HG02571 (cell line): Measurements from ENCODE around the gene PRRT2.
"Not testable (repeated sequence)": the region's sequence is repeated elsewhere in the genome, so short reads cannot be mapped to it uniquely, and the experiment has no call there.

Experiments
- ATAC-seq: cut with Tn5 transposase; IDR thresholded peaks from one replicate; pipeline ENCODE4 v1.9.1; 2021; ENCODE audit warnings: mild to moderate bottlenecking, moderate library complexity; ENCODE audit not compliant: unreplicated experiment

Gene PRRT2

GRCh38 chr16:29790949-29791844 lies 20.8 kb upstream of the PRRT2 start:
- peak; percentile 28 for ATAC-seq

DNA sequence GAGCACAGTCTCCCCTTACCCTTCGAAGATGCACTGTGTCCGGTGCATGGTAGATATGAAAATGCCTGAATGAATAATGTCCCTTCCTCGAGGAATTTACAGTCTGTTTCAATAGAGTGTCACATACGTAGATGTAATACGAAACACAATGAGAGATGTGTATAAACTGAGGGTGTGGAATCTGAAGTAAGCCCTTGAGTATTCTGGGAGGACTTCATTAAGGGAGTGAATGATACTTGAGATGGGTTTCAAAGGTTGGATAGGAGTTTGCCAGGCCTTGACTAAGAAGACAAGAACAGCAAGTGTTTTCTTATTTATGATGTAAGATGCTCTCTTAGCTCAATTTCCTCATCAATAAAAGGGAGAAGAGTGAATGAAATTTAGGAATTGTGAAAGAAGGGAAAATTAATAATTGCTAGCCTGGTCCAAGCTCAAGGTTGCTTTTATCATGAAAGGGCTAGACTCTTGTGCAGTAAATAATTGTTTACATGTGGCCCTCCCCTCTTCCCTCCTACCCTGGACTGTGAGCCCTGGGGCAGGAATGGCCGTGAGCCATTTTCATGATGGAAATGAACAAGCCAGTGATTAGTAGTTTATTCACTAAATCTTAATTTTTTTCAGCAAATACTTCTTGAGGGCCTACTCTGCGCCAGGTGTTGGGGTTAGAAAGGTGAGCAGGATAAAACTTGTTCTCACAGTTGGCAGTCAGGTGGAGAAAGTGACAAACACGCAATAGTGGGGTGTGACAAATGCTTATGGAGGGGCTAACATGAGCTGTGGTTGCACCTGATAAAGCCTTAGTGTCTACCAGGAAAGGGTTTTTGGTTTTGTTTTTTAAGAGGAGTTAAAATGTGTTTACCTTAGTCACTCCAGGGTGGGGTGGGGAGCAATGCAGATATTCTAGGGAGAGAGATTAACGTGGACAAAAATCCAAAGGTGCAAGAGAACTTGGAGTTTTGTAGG lies 19.9 kb upstream of the PRRT2 start:
- no peak for ATAC-seq

DNA sequence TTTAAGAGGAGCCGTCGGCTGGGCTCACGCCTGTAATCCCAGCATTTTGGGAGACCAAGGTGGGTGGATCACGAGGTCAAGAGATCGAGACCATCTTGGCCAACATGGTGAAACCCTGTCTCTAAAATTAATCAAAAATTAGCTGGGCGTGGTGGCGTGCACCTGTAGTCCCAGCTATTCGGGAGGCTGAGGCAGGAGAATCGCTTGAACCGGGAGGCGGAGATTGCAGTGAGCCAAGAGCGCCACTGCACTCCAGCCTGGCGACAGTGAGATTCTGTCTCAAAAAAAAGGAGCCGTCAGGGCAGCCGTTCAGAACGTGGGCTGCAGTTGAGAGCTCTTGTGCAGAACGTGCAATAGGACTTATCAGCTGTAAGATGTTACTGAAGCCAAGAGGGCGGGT lies 18.8 kb upstream of the PRRT2 start:
- ATAC-seq: not testable (repeated sequence)

DNA sequence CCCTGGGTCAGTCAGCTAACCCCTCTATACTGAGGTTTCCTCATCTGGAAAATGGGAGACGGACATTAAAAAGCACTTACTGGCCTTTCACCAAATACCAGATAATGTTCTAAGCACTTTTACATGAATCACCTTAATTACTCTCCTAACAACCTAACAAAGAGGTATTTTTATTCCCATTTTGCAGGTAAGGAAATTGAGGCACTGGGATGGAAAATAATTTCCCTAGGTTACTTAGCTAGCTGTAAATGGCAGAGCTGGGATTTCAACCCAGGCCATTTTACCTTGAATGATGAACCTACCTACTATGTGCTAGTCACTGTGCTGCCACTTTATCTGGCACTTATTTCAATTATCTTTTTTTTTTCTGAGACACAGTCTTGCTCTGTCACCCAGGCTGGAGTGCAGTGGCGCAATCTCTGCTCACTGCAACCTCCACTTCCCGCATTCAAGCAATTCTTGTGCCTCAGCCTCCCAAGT lies 17.7 kb upstream of the PRRT2 start:
- ATAC-seq: no peak

- ATAC-seq: no peak
Measured at GRCh38 chr16:29802416-29802935, 9.5 kb upstream of the PRRT2 start.

GRCh38 chr16:29804020-29804419 lies 8.0 kb upstream of the PRRT2 start:
- no peak for ATAC-seq

DNA sequence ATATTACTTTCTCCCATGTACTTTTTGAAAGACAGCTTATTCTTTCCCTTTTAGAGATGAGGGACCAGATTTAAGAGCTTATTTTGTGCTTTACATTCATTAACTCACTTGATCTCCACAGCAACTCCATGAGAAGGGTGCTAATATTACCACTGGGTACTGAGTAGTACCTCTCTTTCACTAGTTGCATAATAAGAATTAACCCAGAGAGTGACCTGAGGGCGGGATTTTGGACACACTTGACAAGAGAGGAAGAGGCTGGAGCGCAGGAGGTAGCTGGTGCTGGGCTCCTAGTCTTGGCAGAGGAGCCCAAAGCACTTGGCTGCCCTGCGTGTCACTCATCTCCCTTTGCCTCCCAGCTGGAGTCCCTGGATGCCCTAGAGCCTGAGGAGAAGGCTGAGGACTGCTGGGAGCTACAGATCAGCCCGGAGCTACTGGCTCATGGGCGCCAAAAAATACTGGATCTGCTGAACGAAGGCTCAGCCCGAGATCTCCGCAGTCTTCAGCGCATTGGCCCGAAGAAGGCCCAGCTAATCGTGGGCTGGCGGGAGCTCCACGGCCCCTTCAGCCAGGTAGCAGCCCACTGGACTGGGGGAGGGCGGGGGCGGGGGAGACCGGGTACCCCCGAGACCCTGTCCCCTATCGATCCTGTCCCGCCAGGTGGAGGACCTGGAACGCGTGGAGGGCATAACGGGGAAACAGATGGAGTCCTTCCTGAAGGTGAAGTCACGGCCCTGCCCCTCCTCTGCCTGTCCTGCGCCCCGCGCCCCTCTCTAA lies 7.3 kb upstream of the PRRT2 start:
- no peak for ATAC-seq

- ATAC-seq: peak; percentile 46
Measured at GRCh38 chr16:29805232-29806098, 6.5 kb upstream of the PRRT2 start.

DNA sequence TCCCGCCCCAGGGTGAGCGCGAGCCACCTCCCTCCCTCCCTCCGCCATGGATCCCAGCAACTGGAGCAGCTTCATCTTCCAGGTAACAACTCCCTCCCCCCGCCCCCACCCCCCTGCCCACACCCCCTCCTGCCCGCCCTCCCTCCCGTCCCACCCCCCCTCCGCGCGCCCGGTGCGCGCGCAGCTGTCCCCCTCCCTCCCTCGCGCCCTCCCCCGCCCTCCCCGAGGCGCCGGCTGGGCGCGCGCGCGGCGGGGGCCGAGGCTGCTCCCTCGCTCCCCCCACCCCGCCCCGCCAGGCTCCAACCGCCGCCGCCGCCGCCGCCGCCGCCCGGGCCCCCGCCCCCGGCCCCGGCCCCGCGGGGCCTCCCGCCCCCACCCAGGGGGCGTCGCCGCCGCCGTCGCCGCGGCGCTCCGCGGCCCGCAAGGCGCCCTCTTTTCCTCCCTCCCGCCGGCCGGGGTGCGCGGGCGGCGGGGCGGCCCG lies 5.9 kb upstream of the PRRT2 start, which contains the start of gene MAZ:
Gene MAZ, plus strand, starts transcription at position 431 of the 481 bp plus-strand sequence. CDS start 173 bp downstream, outside the sequence.
- no peak for ATAC-seq

- no peak for ATAC-seq
Measured at GRCh38 chr16:29806641-29807425, 5.2 kb upstream of the PRRT2 start.

DNA sequence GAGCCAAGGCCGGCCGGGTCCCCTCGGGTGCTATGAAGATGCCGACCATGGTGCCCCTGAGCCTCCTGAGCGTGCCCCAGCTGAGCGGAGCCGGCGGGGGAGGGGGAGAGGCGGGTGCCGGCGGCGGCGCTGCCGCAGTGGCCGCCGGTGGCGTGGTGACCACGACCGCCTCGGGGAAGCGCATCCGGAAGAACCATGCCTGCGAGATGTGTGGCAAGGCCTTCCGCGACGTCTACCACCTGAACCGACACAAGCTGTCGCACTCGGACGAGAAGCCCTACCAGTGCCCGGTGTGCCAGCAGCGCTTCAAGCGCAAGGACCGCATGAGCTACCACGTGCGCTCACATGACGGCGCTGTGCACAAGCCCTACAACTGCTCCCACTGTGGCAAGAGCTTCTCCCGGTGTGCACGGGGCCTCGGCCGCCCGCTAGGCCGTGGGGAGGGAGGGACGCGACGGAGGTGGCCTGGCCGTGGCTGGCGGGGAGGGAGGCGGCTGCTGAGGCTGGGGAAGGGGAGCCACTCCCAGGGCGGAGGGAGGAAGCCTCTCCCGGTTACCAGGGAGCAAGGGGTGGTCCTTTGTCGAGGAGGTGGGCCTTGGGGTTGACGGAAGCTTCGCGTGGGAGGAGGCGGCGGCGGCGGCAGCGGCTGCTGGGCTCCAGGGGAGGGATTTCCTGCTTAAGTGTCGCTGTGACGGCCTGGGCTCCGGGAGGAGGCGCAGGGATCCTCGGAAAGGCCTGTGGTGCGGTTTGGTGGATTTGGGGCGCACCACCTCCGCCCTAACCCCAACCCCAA lies 4.4 kb upstream of the PRRT2 start:
- no peak for ATAC-seq

DNA sequence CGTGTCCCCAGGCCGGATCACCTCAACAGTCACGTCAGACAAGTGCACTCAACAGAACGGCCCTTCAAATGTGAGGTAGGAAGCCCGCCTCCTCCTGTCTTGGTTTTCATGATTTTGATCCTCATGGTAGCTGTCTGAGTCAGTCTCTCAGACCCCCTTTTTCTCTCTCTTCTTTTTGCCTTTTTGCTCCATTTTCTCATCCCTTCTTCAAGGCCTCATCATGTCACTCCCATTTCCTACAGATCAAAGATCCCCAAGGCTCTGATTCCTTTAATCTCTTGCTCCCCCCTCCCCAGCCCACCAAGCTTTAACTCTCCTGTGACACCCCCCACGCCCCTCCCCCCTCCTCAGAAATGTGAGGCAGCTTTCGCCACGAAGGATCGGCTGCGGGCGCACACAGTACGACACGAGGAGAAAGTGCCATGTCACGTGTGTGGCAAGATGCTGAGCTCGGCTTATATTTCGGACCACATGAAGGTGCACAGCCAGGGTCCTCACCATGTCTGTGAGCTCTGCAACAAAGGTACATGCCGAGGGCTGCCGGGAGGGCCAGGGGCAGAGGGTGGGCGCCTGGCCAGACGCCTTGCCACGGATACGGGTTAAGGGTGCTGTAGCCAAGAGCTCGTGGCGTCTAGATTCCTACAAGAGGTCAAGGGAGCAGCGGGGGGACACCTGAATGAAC lies 3.6 kb upstream of the PRRT2 start:
- no peak for ATAC-seq

DNA sequence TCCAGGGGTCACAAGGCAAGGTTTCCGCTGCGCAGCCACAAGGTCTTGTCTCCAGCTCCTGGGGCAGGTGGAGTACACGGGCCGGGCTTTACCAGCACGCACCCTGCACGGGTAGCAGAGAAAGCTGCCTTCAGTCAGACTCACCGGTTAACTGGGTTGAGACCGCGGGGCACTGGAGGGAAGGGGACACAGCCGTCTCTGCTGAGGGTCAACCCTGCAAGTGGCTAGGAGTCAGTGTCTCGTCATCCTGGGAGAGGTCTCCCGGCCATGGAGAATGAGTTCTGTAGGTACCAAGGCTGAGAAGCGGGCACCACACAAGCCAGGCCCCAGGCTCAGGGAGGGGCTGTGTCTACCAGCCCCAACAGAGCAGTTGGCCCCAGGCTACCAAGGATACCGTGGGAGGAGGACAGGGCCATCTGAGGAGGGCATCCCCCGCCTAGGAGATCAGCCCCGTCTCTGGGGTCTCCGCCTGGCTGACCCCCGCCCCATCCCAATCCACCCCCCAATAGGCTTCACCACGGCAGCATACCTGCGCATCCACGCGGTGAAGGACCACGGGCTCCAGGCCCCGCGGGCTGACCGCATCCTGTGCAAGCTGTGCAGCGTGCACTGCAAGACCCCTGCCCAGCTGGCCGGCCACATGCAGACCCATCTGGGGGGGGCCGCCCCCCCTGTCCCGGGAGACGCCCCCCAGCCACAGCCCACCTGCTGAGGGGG lies 2.8 kb upstream of the PRRT2 start:
- ATAC-seq: no peak

- ATAC-seq: no peak
Measured at GRCh38 chr16:29809850-29810698, 1.9 kb upstream of the PRRT2 start.

GRCh38 chr16:29810699-29811169 lies 1.3 kb upstream of the PRRT2 start:
- ATAC-seq: no peak
